Esophagus squamous epithelium (tissue), 5 donors: ENCODE measurements around the gene FAM53B. TPM values are rescaled to one million over a fixed set of nuclear protein-coding genes. Genes with fewer than 3 reads are reported as not detected.
A peak's percentile ranks its signal among the peaks of the same experiment; 100 is the strongest.

Experiments used
- DNase-seq: peaks from one replicate; lab custom pipeline; 2025; lab: John Stamatoyannopoulos, UW
- H3K27ac ChIP-seq, 4 donors: fragments of 200-600 bp; sonication (generic); one replicate each; pipeline ENCODE4 v1.5.1; 2016 to 2019; ENCODE audit warnings: mild to moderate bottlenecking in 1 of 4
- H3K27me3 ChIP-seq, 4 donors: fragments of 200-600 bp; sonication (generic); 1 replicate in 3 of 4; 2 replicates in 1 of 4; pipeline versions ENCODE4 v1.5.1 to v1.6.0; 2017 to 2021; ENCODE audit warnings: antibody characterized with exemption in 1 of 4
- H3K36me3 ChIP-seq, 3 donors: fragments of 200-600 bp; sonication (generic); one replicate each; pipeline ENCODE4 v1.5.1; 2016 to 2019
- H3K4me1 ChIP-seq, 3 donors: fragments of 200-600 bp; sonication (generic); one replicate each; pipeline ENCODE4 v1.5.1; 2017 to 2019
- H3K4me3 ChIP-seq, 4 donors: fragments of 200-600 bp; sonication (generic); 1 replicate in 3 of 4; 2 replicates in 1 of 4; pipeline ENCODE4 v1.5.1; 2016 to 2019; ENCODE audit warnings: mild to moderate bottlenecking in 2 of 4, moderate library complexity in 1 of 4
- H3K9me3 ChIP-seq, 3 donors: fragments of 200-600 bp; sonication (generic); one replicate each; pipeline ENCODE4 v1.5.1; 2016 to 2019
- POLR2A ChIP-seq, 4 donors: fragments of 450-650 bp; IDR thresholded peaks; one replicate each; pipeline ENCODE4 v1.6.1; 2017; ENCODE audit warnings: antibody characterized with exemption in 4 of 4, mild to moderate bottlenecking in 4 of 4, moderate library complexity in 3 of 4
- WGBS, 2 donors: methylation state at CpG; one replicate each; pipeline ENCODE4 v1.1.5; 2018; 5-methylcytosine and 5-hydroxymethylcytosine counted together
- intact Hi-C: fragments of 100-400 bp; cut with DNase I; formaldehyde crosslinking; loops from one replicate; pipeline ENCODE4 v1.15.0; 2022
- total RNA-seq, 4 donors: library from RNA; depleted of rRNA; stranded (reverse); fragments of >200 nt; gene quantifications; one replicate each; pipeline ENCODE4 v1.1.0, GENCODE V29; 2016
- TF ChIP-seq, protein P1 (sequence below), 6 experiments: fragments of 450-650 bp in 4 of 6; fragments of 200-600 bp in 2 of 6; sonication (generic) in 2 of 6; IDR thresholded peaks; one replicate each; pipeline ENCODE4 v1.5.1; 2016 to 2019; ENCODE audit warnings: antibody characterized with exemption in 6 of 6, mild to moderate bottlenecking in 4 of 6, moderate library complexity in 4 of 6
- donor health status: DM: yes; HTN: yes; CAD: no.

The FAM53B gene
- total RNA-seq, 4 donors from 2014 or later: 27.4 to 54.2 (median 31.5) TPM

DNA sequence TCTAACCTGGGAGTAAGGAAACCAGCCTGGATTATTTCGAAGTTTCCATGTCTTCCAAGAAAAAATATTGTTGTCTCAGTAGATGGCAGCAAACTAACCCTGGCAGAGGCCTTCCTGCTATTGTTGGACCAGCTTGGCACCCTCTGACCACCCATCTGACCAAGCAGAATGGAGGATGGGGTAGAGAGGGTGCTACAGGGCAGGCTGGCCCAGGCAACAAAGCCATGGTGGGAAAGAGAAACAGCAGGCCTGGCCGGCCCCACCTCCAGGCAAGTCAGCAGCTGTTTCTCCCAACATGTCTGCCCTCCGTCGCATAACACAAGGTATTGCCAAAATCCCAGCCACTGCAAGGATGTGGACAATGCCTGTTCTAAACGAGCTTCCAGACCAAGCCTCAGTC lies 95.0 kb downstream of the FAM53B start:
- no peak for DNase-seq
- no peak for TF ChIP-seq POLR2A (IDR thresholded peaks at IDR 0.05)
- TF ChIP-seq, protein P1, sequence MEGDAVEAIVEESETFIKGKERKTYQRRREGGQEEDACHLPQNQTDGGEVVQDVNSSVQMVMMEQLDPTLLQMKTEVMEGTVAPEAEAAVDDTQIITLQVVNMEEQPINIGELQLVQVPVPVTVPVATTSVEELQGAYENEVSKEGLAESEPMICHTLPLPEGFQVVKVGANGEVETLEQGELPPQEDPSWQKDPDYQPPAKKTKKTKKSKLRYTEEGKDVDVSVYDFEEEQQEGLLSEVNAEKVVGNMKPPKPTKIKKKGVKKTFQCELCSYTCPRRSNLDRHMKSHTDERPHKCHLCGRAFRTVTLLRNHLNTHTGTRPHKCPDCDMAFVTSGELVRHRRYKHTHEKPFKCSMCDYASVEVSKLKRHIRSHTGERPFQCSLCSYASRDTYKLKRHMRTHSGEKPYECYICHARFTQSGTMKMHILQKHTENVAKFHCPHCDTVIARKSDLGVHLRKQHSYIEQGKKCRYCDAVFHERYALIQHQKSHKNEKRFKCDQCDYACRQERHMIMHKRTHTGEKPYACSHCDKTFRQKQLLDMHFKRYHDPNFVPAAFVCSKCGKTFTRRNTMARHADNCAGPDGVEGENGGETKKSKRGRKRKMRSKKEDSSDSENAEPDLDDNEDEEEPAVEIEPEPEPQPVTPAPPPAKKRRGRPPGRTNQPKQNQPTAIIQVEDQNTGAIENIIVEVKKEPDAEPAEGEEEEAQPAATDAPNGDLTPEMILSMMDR (IDR thresholded peaks at IDR 0.05): peak in 1 of 6 experiments; percentile 7
- no peak overlapping the region for H3K4me3 ChIP-seq
- peaks cover 89 to 100% (median 95%) of the 10 kb centered on the region in 3 donors for H3K4me1 ChIP-seq
- no peaks in the 10 kb centered on the region for H3K36me3 ChIP-seq
- H3K27me3 ChIP-seq: no peaks in the 10 kb centered on the region
- peak overlapping the region; percentile 84 to 90 (median 86) for H3K27ac ChIP-seq
- WGBS, 2 donors: 8 to 80% methylated on average over 1 to 4 of the region's 5 CpGs
- no peaks in the 10 kb centered on the region for H3K9me3 ChIP-seq
- intact Hi-C loops: no loop called here

DNA sequence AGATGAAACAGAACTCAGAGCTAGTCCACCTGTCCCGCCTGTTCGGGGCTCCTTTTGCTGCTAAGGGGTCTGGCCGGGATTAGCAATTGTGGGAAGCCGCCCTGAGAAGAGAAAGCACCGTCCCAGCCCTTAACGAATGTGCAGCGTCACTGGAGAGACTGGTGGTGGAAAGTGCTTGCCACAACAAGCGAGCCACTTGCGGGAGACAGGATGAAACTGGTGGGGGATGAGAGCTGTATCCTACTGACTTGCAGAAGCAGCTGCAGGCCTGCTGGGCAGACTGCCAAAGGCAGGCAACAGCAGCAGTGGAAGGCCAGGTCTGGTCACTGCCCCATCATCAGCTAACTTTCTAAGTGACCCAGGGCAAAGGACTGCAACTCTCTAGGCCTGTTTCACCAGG lies 95.4 kb downstream of the FAM53B start:
- Histone ChIP-seq H3K27me3 (no peaks in the 10 kb centered on the region), H3K9me3 (no peaks in the 10 kb centered on the region), H3K4me3 (no peak overlapping the region), H3K36me3 (no peaks in the 10 kb centered on the region), H3K4me1 (peaks cover 85 to 100% (median 94%) of the 10 kb centered on the region in 3 donors), H3K27ac (peak overlapping the region; percentile 84 to 90 (median 86))
- peak; percentile 30 for DNase-seq
- TF ChIP-seq POLR2A (IDR thresholded peaks at IDR 0.05): no peak
- TF ChIP-seq, protein P1 (IDR thresholded peaks at IDR 0.05): no peak
- 7 to 16% methylated on average over 4 to 5 of the region's 9 CpGs for WGBS, 2 donors
- intact Hi-C loops: no loop called here

DNA sequence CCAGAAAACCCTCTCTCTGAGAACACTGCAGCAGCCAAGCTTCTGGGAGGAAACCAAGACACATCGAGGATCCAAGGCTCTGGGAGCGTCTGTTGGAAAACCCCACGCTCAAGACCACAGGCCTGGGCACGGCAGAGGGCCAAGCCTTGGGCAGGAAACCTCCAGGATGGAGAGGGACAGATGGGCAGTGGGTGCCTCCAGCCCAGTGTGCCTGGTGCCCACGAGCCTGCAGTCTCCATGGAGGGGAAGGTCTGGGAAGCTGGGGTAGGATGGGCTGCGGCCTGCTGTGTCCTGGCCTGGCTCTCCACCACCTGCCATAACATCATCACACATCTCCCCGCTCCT lies 96.1 kb downstream of the FAM53B start:
- WGBS, 2 donors: 0% methylated on average over 1 of the region's 7 CpGs; no CpG with 5 or more reads in 1 of the 2 donors
- Histone ChIP-seq H3K4me3 (no peak overlapping the region), H3K27me3 (no peaks in the 10 kb centered on the region), H3K27ac (peak overlapping the region; percentile 84 to 90 (median 86)), H3K36me3 (no peaks in the 10 kb centered on the region), H3K4me1 (peaks cover 79 to 100% (median 89%) of the 10 kb centered on the region in 3 donors), H3K9me3 (no peaks in the 10 kb centered on the region)
- intact Hi-C loops: no loop called here
- no peak for DNase-seq
- TF ChIP-seq, protein P1 (IDR thresholded peaks at IDR 0.05): no peak
- TF ChIP-seq POLR2A (IDR thresholded peaks at IDR 0.05): no peak

DNA sequence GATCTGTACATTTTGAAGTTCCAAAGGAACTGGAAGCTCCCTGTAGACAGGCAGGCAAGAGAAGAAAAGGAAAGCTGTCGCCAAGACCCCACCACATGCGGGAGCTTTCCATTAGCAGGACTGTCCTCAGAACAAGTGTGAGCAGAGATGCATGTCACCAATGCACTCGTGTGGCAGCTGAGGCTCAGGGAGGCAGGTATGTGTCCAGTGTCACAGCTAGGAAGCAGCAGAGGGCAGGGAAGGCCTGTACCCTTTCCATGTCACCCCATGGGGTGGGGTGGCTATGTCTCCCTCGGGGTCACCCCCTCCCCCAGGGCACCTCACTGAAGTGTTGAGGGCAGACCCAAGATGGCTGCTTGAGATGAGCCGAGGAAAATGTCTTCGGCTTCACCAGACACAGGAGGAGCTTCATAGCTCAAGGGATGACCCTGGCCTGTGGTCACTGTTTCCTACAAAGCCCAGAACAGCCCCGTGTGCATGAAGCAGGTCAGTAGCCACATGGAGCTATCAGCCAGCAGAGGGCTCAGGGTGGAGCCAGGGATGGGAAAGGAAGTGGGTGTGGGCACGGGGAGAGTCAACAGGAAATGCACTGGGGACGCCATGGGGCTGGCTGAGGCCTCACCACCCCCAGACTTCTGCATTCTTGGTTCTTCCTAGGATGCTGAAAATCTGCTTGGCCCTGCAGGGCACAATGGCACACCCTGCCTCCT lies 96.6 kb downstream of the FAM53B start:
- intact Hi-C loops: no loop called here
- 18 to 40% methylated on average over 2 to 4 of the region's 9 CpGs for WGBS, 2 donors
- Histone ChIP-seq H3K4me3 (no peak overlapping the region), H3K9me3 (no peaks in the 10 kb centered on the region), H3K27ac (peak overlapping the region; percentile 84 to 90 (median 86)), H3K36me3 (peaks cover 0 to 3% (median 0%) of the 10 kb centered on the region in 3 donors), H3K4me1 (peaks cover 75 to 100% (median 88%) of the 10 kb centered on the region in 3 donors), H3K27me3 (no peaks in the 10 kb centered on the region)
- peak; percentile 50 for DNase-seq
- TF ChIP-seq POLR2A (IDR thresholded peaks at IDR 0.05): peak in 1 of 4 donors; percentile 28
- TF ChIP-seq, protein P1 (IDR thresholded peaks at IDR 0.05): peak in 5 of 6 experiments; percentile 38 to 63 (median 44)
